Karpas-422 (cell line): Measurements from ENCODE around the gene TMEM63B. TPM values are rescaled to one million over a fixed set of nuclear protein-coding genes. Genes with fewer than 3 reads are reported as not detected.
A peak's percentile ranks its signal among the peaks of the same experiment; 100 is the strongest.
"Not testable (repeated sequence)": the region's sequence is repeated elsewhere in the genome, so short reads cannot be mapped to it uniquely, and the experiment has no call there.

ENCODE experiments used
- DNase-seq: peaks from one replicate; pipeline ENCODE4 v3.0.0-alpha.2; 2015
- H2AFZ ChIP-seq: fragments of 200-600 bp; sonication (generic); 2 replicates; pipeline ENCODE4 v1.6.1; 2014; ENCODE audit warnings: antibody characterized with exemption, low read length, mixed read lengths
- H3K27ac ChIP-seq: fragments of 200-600 bp; sonication (generic); 2 replicates; pipeline ENCODE4 v1.5.1; 2014; ENCODE audit warnings: mild to moderate bottlenecking, low read length, moderate library complexity
- H3K27me3 ChIP-seq: fragments of 200-600 bp; sonication (generic); 2 replicates; pipeline ENCODE4 v1.6.1; 2014; ENCODE audit warnings: low read length, mixed read lengths
- H3K36me3 ChIP-seq: fragments of 200-600 bp; sonication (generic); 2 replicates; pipeline ENCODE4 v1.6.1; 2014; ENCODE audit warnings: low read length, mixed read lengths; ENCODE audit not compliant: insufficient read depth
- H3K4me1 ChIP-seq: fragments of 200-600 bp; sonication (generic); 2 replicates; pipeline ENCODE4 v1.6.1; 2014; ENCODE audit warnings: mild to moderate bottlenecking, low read length, mixed read lengths
- H3K4me2 ChIP-seq: fragments of 200-600 bp; sonication (generic); 2 replicates; pipeline ENCODE4 v1.6.1; 2014; ENCODE audit warnings: low read length, low read depth, mild to moderate bottlenecking; ENCODE audit not compliant: poor library complexity, severe bottlenecking
- H3K4me3 ChIP-seq: fragments of 200-600 bp; sonication (generic); 2 replicates; pipeline ENCODE4 v1.5.1; 2014; ENCODE audit warnings: mild to moderate bottlenecking, antibody characterized with exemption, low read length, mixed read lengths
- H3K79me2 ChIP-seq: fragments of 200-600 bp; sonication (generic); 2 replicates; pipeline ENCODE4 v1.6.1; 2014; ENCODE audit warnings: mild to moderate bottlenecking, low read length, mixed read lengths
- H3K9ac ChIP-seq: fragments of 200-600 bp; sonication (generic); 2 replicates; pipeline ENCODE4 v1.6.0; 2014; ENCODE audit warnings: low read length
- H3K9me2 ChIP-seq: fragments of 200-600 bp; sonication (generic), shearing (Covaris generic); replicated peaks from 2 replicates; pipeline ENCODE4 v1.6.0; 2014; ENCODE audit warnings: mild to moderate bottlenecking, low read length, moderate library complexity; ENCODE audit not compliant: insufficient read depth
- H3K9me3 ChIP-seq: fragments of 300-700, 200-600 bp; sonication (generic); 2 replicates; pipeline ENCODE4 v1.6.1; 2014; ENCODE audit warnings: low read length, mixed read lengths
- H4K20me1 ChIP-seq: fragments of 200-600 bp; sonication (generic); 2 replicates; pipeline ENCODE4 v1.6.1; 2014; ENCODE audit warnings: mild to moderate bottlenecking, antibody characterized with exemption, low read length, low read depth; ENCODE audit not compliant: insufficient read depth
- total RNA-seq: library from RNA; depleted of rRNA; stranded (reverse); fragments of >200 nt; shearing (Covaris generic); gene quantifications from 2 replicates; pipeline ENCODE4 v1.2.3, GENCODE V29; 2014; ENCODE audit warnings: low replicate concordance

Gene TMEM63B
- total RNA-seq, 1 experiment from 2014 or later: 9.1 TPM

GRCh38 chr6:44186635-44187025, 59.3 kb downstream of the TMEM63B start:
- no peak overlapping the region for H3K9ac ChIP-seq
- H3K4me2 ChIP-seq: no peak overlapping the region

GRCh38 chr6:44188819-44189218, 61.5 kb downstream of the TMEM63B start:
- H2AFZ ChIP-seq: no peak overlapping the region
- H3K9ac ChIP-seq: no peak overlapping the region
- peaks cover 6% of the 10 kb centered on the region for H3K4me1 ChIP-seq
- H3K27me3 ChIP-seq: no peaks in the 10 kb centered on the region
- H3K27ac ChIP-seq: no peak overlapping the region
- H4K20me1 ChIP-seq: no peaks in the 10 kb centered on the region
- no peaks in the 10 kb centered on the region for H3K9me2 ChIP-seq
- DNase-seq: no peak
- H3K4me2 ChIP-seq: no peak overlapping the region
- H3K36me3 ChIP-seq: no peaks in the 10 kb centered on the region
- no peaks in the 10 kb centered on the region for H3K9me3 ChIP-seq
- H3K79me2 ChIP-seq: no peaks in the 10 kb centered on the region
- H3K4me3 ChIP-seq: no peak overlapping the region

More at GRCh38 chr6:44186635-44187025, 59.3 kb downstream of the TMEM63B start:
- DNase-seq: no peak
- no peak overlapping the region for H3K27ac ChIP-seq
- no peaks in the 10 kb centered on the region for H3K27me3 ChIP-seq
- H3K36me3 ChIP-seq: no peaks in the 10 kb centered on the region
- H3K9me2 ChIP-seq: no peaks in the 10 kb centered on the region
- no peak overlapping the region for H2AFZ ChIP-seq
- H3K79me2 ChIP-seq: no peaks in the 10 kb centered on the region
- no peaks in the 10 kb centered on the region for H3K9me3 ChIP-seq
- H4K20me1 ChIP-seq: no peaks in the 10 kb centered on the region
- peaks cover 6% of the 10 kb centered on the region for H3K4me1 ChIP-seq
- H3K4me3 ChIP-seq: no peak overlapping the region

- H3K9me2 ChIP-seq: no peaks in the 10 kb centered on the region
- no peak overlapping the region for H3K4me3 ChIP-seq
- no peak for DNase-seq
- H3K36me3 ChIP-seq: no peaks in the 10 kb centered on the region
- peaks cover 6% of the 10 kb centered on the region for H3K4me1 ChIP-seq
- no peak overlapping the region for H3K27ac ChIP-seq
- no peak overlapping the region for H3K4me2 ChIP-seq
- no peaks in the 10 kb centered on the region for H4K20me1 ChIP-seq
- no peaks in the 10 kb centered on the region for H3K9me3 ChIP-seq
- no peaks in the 10 kb centered on the region for H3K27me3 ChIP-seq
- no peak overlapping the region for H3K9ac ChIP-seq
- no peaks in the 10 kb centered on the region for H3K79me2 ChIP-seq
- H2AFZ ChIP-seq: no peak overlapping the region
Observed at GRCh38 chr6:44189257-44189656, 61.9 kb downstream of the TMEM63B start.

- Histone ChIP-seq H3K9me2 (no peaks in the 10 kb centered on the region), H3K27me3 (no peaks in the 10 kb centered on the region), H3K79me2 (no peaks in the 10 kb centered on the region), H3K9ac (no peak overlapping the region), H2AFZ (no peak overlapping the region), H3K9me3 (no peaks in the 10 kb centered on the region), H3K36me3 (no peaks in the 10 kb centered on the region), H3K4me1 (peaks cover 6% of the 10 kb centered on the region), H3K4me3 (no peak overlapping the region), H3K4me2 (peak overlapping the region; percentile 39), H4K20me1 (no peaks in the 10 kb centered on the region), H3K27ac (no peak overlapping the region)
- DNase-seq: peak; percentile 53
Observed at GRCh38 chr6:44190715-44191114, 63.4 kb downstream of the TMEM63B start.

GRCh38 chr6:44192428-44193041, 65.2 kb downstream of the TMEM63B start:
- Histone ChIP-seq H3K27ac (no peak overlapping the region), H3K9ac (no peak overlapping the region), H4K20me1 (no peaks in the 10 kb centered on the region), H3K4me2 (no peak overlapping the region), H3K36me3 (no peaks in the 10 kb centered on the region), H3K4me1 (peaks cover 6% of the 10 kb centered on the region), H3K9me2 (no peaks in the 10 kb centered on the region), H3K79me2 (no peaks in the 10 kb centered on the region), H3K9me3 (no peaks in the 10 kb centered on the region), H3K27me3 (no peaks in the 10 kb centered on the region), H3K4me3 (no peak overlapping the region), H2AFZ (no peak overlapping the region)
- no peak for DNase-seq

- H3K4me2 ChIP-seq: no peak overlapping the region
- no peak overlapping the region for H3K27ac ChIP-seq
- H3K9ac ChIP-seq: no peak overlapping the region
- no peak overlapping the region for H2AFZ ChIP-seq
- no peak overlapping the region for H3K4me3 ChIP-seq
- H3K79me2 ChIP-seq: no peaks in the 10 kb centered on the region
- no peaks in the 10 kb centered on the region for H4K20me1 ChIP-seq
- no peaks in the 10 kb centered on the region for H3K27me3 ChIP-seq
- H3K36me3 ChIP-seq: no peaks in the 10 kb centered on the region
- no peak for DNase-seq
- peaks cover 6% of the 10 kb centered on the region for H3K4me1 ChIP-seq
- no peaks in the 10 kb centered on the region for H3K9me2 ChIP-seq
- H3K9me3 ChIP-seq: no peaks in the 10 kb centered on the region
Observed at GRCh38 chr6:44193307-44193910, 66.1 kb downstream of the TMEM63B start.

GRCh38 chr6:44194326-44194725, 67.0 kb downstream of the TMEM63B start:
- Histone ChIP-seq H3K79me2 (no peaks in the 10 kb centered on the region), H3K9me3 (no peaks in the 10 kb centered on the region)

GRCh38 chr6:44196351-44196750, 69.0 kb downstream of the TMEM63B start:
- not testable (repeated sequence) for H3K79me2 ChIP-seq, H3K9me3 ChIP-seq, H2AFZ ChIP-seq, H3K4me1 ChIP-seq, H4K20me1 ChIP-seq, H3K27ac ChIP-seq, H3K9ac ChIP-seq, H3K4me2 ChIP-seq, H3K36me3 ChIP-seq, DNase-seq, H3K4me3 ChIP-seq, H3K27me3 ChIP-seq, H3K9me2 ChIP-seq

More at GRCh38 chr6:44194326-44194725, 67.0 kb downstream of the TMEM63B start:
- no peak overlapping the region for H3K4me2 ChIP-seq
- H3K27me3 ChIP-seq: no peaks in the 10 kb centered on the region
- DNase-seq: no peak
- no peaks in the 10 kb centered on the region for H3K36me3 ChIP-seq
- H3K4me1 ChIP-seq: peaks cover 6% of the 10 kb centered on the region
- H3K9me2 ChIP-seq: no peaks in the 10 kb centered on the region
- no peak overlapping the region for H3K4me3 ChIP-seq
- H3K9ac ChIP-seq: no peak overlapping the region
- H4K20me1 ChIP-seq: no peaks in the 10 kb centered on the region
- no peak overlapping the region for H3K27ac ChIP-seq
- H2AFZ ChIP-seq: no peak overlapping the region
